Activated effector memory CD4-positive, alpha-beta T cell treated with anti-CD3 and anti-CD28 coated beads, Interleukin-2, amount 50 U/mL, for 16 hours (primary cell): ENCODE data around the gene RBP2.

ENCODE experiments used
- DNase-seq: peaks from one replicate; pipeline ENCODE4 v3.0.0-alpha.2; 2020

RBP2 gene

GRCh38 chr3:139480585-139480984 lies 4.3 kb upstream of the RBP2 start:
- DNase-seq: no peak

- no peak for DNase-seq
These were observed 1.7 kb upstream of the RBP2 start for GRCh38 chr3:139477710-139478640.

GRCh38 chr3:139473155-139473771 lies 3.1 kb downstream of the RBP2 start:
- DNase-seq: no peak

GRCh38 chr3:139472380-139473010 lies 3.8 kb downstream of the RBP2 start:
- DNase-seq: no peak

- DNase-seq: no peak
These were observed 6.1 kb downstream of the RBP2 start for GRCh38 chr3:139470199-139470598.

- no peak for DNase-seq
These were observed 7.9 kb downstream of the RBP2 start for GRCh38 chr3:139468399-139468798.

GRCh38 chr3:139466360-139466759 lies 10.0 kb downstream of the RBP2 start:
- DNase-seq: no peak

- no peak for DNase-seq
These were observed 10.7 kb downstream of the RBP2 start for GRCh38 chr3:139465636-139466035.

- no peak for DNase-seq
These were observed 12.8 kb downstream of the RBP2 start for GRCh38 chr3:139463466-139463865.

- DNase-seq: no peak
These were observed 15.8 kb downstream of the RBP2 start for GRCh38 chr3:139460529-139460928.

- no peak for DNase-seq
These were observed 16.2 kb downstream of the RBP2 start for GRCh38 chr3:139460076-139460475.

- no peak for DNase-seq
These were observed 18.0 kb downstream of the RBP2 start for GRCh38 chr3:139458348-139458747.

GRCh38 chr3:139457066-139457465 lies 19.2 kb downstream of the RBP2 start:
- no peak for DNase-seq

GRCh38 chr3:139456386-139456785 lies 19.9 kb downstream of the RBP2 start:
- no peak for DNase-seq

GRCh38 chr3:139455855-139456254 lies 20.5 kb downstream of the RBP2 start:
- no peak for DNase-seq

- no peak for DNase-seq
These were observed 21.1 kb downstream of the RBP2 start for GRCh38 chr3:139455206-139455605.

- DNase-seq: no peak
These were observed 22.0 kb downstream of the RBP2 start for GRCh38 chr3:139454346-139454745.

- DNase-seq: no peak
These were observed 26.2 kb downstream of the RBP2 start for GRCh38 chr3:139450159-139450558.

GRCh38 chr3:139449566-139449965 lies 26.8 kb downstream of the RBP2 start:
- DNase-seq: no peak

GRCh38 chr3:139448104-139448503 lies 28.2 kb downstream of the RBP2 start:
- no peak for DNase-seq

GRCh38 chr3:139447486-139447885 lies 28.8 kb downstream of the RBP2 start:
- DNase-seq: no peak

GRCh38 chr3:139444446-139444845 lies 31.9 kb downstream of the RBP2 start:
- DNase-seq: no peak

- no peak for DNase-seq
These were observed 33.1 kb downstream of the RBP2 start for GRCh38 chr3:139443186-139443585.

GRCh38 chr3:139441656-139442055 lies 34.7 kb downstream of the RBP2 start:
- no peak for DNase-seq
